Lower leg skin (tissue), 3 donors: ENCODE results near the gene IFT43.

Experiments
- CTCF ChIP-seq, 3 donors: fragments of 450-650 bp; IDR thresholded peaks; one replicate each; pipeline ENCODE4 v1.5.1; 2016; ENCODE audit warnings: antibody characterized with exemption in 3 of 3, mild to moderate bottlenecking in 3 of 3, moderate library complexity in 2 of 3
- POLR2A ChIP-seq, 2 donors: fragments of 450-650 bp; IDR thresholded peaks; one replicate each; pipeline ENCODE4 v1.6.1; 2016 to 2017; ENCODE audit warnings: antibody characterized with exemption in 2 of 2, mild to moderate bottlenecking in 1 of 2, moderate library complexity in 1 of 2

- TF ChIP-seq CTCF (IDR thresholded peaks at IDR 0.05) (no peak), POLR2A (IDR thresholded peaks at IDR 0.05) (no peak)
These were observed 1.8 kb downstream of the IFT43 start for GRCh38 chr14:75987201-75987970.
